OCI-LY7 (cell line): ENCODE data around the gene SH3PXD2A.

Source experiments
- CTCF ChIP-seq: fragments of 200-600 bp; sonication (generic); conservative IDR thresholded peaks from 2 replicates; pipeline ENCODE4 v1.5.1; 2014; ENCODE audit warnings: mild to moderate bottlenecking, antibody characterized with exemption, low read length, moderate library complexity, mixed read lengths
- EZH2phosphoT487 ChIP-seq: fragments of 200-600 bp; sonication (generic); IDR thresholded peaks from 2 replicates; pipeline ENCODE4 v1.6.1; 2018; ENCODE audit warnings: low read depth, borderline replicate concordance, mild to moderate bottlenecking, mixed run types, antibody characterized with exemption, low read length, moderate library complexity, mixed read lengths

GRCh38 chr10:103718247-103718620 lies 137.1 kb downstream of the SH3PXD2A start:
- TF ChIP-seq CTCF, result no peak
- TF ChIP-seq EZH2phosphoT487, result no peak
